Glomerular endothelial cell (primary cell): ENCODE measurements around the gene LYZL2. TPM values are rescaled to one million over a fixed set of nuclear protein-coding genes. Genes with fewer than 3 reads are reported as not detected.
"Not testable (repeated sequence)": the region's sequence is repeated elsewhere in the genome, so short reads cannot be mapped to it uniquely, and the experiment has no call there.

Experiments used
- DNase-seq: peaks from one replicate; pipeline ENCODE4 v3.0.0-alpha.2; 2011; ENCODE audit warnings: low read depth, low spot score; ENCODE audit errors: extremely low read depth
- total RNA-seq: library from RNA; depleted of rRNA; stranded (reverse); fragments of >200 nt; gene quantifications from 2 replicates; pipeline ENCODE4 v1.2.3, GENCODE V29; 2015

LYZL2 gene
- total RNA-seq, 1 donor from 2014 or later: not detected

DNA sequence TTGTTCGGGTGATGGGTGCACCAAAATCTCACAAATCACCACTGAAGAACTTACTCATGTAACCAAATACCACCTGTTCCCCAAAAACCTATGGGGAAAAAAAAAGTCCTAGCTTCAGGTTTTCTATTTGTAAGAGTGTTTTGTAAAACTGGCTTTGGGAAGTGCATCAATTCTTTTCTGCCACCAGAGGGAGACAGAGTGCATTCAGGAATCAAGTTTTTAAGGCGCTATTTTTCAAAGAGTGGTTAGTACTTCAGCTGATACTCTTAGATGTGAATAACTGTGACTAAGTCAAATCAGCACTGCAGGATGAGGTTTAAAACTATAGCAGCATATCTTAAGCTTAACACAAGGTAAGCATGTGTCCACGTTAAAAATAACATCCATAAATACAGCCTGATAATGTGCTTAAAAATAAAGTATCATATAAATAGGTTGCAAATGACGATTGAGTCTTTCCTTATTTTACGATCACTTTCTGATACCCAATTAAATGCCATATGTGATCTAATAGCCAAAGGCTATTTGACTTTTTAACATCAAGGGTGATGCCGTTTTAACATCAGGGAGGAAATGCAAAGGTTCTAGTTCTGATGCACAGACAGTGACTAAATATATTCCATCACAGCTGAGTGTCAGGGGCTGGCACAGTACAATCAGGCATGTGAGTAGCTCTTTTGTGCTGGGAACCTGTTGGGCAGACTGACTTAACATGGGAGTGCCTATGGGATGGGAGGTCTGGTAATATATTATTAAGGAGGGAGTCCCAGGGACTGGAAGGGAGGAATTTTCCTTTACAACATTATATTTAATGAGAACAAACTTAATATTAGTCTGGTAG is 10.6 kb upstream of the LYZL2 start:
- no peak for DNase-seq

DNA sequence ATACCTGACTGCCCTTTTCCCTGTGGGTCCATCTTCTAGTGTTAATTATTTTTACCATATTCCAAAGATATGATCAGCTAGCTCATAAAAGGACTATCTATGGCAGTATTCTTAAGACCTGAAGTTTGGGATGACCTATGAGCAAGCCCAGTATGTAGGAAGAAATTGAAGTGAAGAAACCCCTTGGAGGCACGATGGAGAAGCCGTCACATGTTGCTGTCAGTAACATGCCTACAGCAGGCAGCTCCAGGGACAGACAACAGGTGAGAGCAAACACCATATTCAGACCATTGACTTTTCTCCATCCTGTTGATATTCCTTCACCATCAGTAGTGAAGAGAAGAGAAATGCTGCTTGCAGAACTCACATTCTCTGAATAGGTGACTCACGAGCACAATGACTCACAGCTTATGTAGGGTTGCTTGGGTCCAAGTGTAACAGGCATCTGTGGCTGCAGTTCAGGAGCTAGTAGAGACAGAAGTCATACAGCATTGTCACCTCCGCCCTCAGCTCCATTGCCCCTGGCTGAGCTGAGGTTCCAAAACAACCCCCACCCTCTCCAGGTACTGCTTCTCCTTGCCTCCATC is 8.4 kb upstream of the LYZL2 start:
- no peak for DNase-seq

DNA sequence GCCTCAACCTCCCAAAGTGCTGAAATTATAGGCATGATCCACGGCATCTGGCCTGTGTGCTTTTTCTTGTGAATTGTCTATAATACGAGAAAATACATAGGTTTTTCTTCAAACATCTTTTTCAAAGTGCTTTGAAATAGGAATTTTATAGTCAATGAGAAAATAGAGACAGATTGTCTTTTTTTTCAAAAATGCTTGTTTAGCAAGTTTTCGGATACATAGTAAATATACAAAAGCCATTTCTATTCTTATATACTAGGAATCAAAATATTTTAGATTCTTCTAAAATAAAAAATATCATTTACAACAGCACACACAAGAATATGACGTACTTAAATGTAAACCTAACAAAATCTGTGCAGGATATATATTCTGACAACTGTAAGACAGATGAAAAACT is 1.6 kb upstream of the LYZL2 start:
- DNase-seq: no peak

GRCh38 chr10:30630571-30630970 is 1.0 kb upstream of the LYZL2 start:
- DNase-seq: no peak

- not testable (repeated sequence) for DNase-seq
Observed at GRCh38 chr10:30628576-30628975, 977 bp downstream of the LYZL2 start.

- not testable (repeated sequence) for DNase-seq
Observed at GRCh38 chr10:30626837-30627236, 2.7 kb downstream of the LYZL2 start.

- not testable (repeated sequence) for DNase-seq
Observed at GRCh38 chr10:30626196-30626595, 3.4 kb downstream of the LYZL2 start.

GRCh38 chr10:30625080-30625479 is 4.5 kb downstream of the LYZL2 start:
- DNase-seq: no peak

DNA sequence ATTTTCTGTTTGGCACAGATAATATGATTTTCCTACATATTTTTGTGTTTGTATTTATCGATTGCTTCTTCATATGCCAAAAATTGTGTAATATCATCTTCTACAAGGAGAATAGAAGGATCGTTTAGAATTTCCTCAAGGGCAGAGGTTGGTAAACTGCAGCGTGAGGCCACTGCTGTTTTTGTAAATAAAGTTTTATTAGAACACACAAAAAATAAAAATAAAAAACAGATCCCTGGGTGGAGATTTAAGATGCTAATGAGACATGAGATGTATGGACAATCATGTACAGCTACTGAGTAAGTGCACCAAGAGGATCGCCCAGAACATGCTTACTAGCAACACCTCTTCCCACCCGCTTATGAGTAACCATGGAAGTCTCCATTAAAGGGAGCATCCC is 9.6 kb downstream of the LYZL2 start:
- no peak for DNase-seq

DNA sequence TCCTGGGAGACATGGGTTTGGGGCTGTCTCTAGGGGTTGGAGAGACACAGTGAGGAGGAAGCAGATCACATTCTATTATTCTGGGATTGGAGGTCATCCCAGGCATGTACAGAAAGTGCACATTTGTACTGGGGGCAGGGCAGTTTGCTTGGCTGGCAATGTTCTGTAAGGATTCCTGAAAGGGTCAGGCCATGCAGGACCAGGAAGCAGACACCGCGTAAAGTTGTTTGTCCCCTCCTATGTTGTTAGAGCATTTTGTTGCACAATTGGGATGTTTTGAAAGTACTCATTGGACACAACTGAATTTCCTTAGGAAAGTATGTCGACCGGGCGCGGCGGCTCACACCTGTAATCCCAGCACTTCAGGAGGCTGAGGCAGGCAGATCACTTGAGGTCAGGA is 12.5 kb downstream of the LYZL2 start:
- no peak for DNase-seq

- not testable (repeated sequence) for DNase-seq
Observed at GRCh38 chr10:30611041-30611440, 18.5 kb downstream of the LYZL2 start.

- no peak for DNase-seq
Observed at GRCh38 chr10:30607814-30608213, 21.7 kb downstream of the LYZL2 start.

DNA sequence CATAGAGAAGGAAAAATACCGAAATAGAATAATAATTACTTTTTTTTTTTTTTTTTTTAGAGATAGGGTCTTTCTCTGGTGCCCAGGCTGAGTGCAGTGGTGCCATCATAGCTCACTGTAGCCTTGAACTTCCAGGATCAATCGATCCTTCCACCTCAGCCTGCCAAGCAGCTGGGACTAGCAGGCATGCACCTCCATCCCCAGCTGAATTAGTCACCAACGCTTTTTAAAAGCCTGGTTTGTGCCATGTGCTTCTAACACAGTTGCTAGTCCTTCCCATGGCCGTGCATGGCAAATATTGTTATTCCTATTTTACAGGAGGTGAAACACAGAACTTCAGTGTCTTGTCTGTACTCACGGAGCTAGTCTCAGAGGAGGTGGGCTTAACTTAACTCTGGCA is 23.2 kb downstream of the LYZL2 start:
- no peak for DNase-seq

DNA sequence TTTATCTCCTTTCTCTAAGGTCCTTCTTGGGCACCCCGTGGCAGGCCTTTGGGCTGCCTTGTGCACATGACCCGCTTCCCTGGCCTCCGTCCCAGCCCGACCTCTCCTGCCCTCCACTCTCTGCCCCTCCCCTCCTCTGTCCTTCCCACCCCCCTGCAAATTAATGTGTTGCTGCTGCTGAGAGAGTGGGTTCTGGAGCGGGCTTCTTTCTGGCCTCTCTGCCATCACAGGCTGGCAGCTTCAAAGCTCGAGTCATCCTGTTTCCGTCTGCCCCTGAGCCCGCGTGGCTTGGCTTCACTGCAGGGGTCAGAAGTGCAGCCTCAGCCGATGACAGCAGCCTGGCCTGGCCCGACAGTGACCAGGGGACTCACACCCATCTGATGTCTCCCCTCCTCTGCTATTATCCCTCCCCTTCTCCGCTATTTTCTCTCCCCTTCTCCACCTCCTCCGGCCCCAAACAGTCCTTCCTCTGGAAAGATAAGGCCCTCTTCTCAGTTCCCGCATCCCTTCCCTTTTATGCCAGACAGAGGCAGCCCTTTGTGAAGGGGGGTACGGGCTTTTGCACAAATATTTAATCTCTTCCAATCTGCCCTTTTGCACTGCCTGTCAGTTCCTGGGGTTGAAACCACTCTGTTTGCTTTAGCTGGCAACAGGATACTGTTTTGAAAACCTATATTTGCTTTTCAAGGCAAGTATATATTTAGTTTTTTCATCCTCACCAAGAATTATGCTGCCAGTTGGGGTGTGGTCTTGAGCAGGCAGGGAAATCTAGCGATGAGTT is 24.0 kb downstream of the LYZL2 start:
- not testable (repeated sequence) for DNase-seq

GRCh38 chr10:30603589-30603988 is 26.0 kb downstream of the LYZL2 start:
- DNase-seq: no peak

DNA sequence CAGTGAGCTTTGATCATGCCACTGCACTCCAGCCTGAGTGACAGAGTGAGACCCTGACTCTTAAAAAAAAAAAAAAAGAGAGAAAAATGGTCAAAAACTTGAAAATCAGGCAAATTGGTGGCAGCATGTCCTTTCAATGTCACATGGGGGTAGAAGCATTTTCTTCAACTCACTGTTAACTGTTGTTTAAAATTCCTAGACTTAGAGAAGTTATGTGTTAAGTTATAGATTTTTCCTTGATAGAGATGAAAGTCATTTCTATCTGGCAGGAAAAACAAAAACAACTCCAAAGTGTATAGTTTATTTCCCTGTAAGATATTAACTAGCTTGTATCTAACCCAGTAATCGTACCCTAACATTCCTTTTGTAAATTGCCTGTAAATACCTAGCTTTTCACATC is 26.8 kb downstream of the LYZL2 start:
- DNase-seq: no peak

DNA sequence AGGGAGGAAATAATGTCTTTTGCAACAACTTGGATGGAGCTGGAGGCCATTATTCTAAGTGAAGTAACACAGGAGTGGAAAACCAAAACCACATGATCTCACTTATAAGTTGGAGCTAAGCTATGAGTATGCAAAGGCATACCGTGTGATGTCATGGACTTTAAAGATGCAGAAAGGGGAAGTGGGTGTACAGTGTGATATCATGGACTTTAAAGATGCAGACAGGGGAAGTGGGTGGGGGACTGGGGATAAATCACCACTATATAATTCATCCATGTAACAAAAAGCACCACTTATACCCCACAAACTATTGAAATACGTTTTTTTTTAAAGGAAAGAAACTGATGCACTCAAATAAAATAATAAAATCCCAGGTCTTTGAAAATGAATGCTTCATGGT is 29.5 kb downstream of the LYZL2 start:
- DNase-seq: no peak

DNA sequence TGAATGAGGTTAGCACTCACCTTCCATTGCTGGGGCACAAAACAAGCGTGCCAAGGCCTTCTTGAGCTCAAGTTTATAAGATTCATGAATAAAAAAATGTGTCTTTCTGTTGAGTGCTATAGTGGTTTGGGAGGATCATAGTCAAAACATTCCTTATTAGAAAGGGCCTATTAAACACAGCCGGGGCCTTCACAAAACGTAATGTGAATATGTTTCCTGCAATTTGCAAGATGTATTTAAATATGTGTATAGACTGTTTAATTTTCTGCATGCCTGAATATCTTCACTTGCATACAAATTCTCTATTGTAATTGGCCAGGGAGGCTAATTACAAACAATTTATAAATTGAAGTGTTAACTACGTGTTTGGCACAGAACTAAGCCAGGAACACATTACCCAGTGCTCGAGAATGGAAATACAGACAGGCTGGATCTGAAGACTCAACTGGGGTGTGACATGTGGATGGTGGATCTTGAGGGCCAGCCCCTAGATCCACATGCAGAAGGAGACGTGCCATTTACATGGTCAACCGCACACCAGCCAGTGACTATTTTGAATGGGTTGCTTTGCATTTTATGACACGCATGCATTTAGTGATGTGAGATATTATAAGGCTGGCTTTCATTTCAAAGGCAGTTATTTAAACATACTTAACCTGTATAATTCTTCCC is 31.3 kb downstream of the LYZL2 start:
- DNase-seq: no peak

DNA sequence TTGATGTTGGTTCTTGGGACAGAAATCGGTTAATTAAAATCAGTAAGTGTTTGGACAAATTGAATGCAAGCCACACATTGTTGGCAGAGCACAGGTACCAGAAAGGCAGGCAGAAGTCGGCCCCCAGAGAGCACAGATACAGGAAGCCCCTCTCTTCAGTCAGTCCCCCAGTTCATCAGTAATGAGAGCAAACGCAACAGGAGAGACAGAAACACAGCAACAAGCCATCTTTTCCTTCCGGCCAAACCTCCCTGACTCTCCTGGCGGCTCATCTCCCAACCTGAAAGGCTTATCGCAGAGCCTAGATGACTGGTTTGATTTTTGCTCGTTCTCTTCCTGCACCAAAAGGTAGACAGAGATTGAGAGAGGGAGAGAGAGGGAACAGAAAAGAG is 32.1 kb downstream of the LYZL2 start:
- not testable (repeated sequence) for DNase-seq

DNA sequence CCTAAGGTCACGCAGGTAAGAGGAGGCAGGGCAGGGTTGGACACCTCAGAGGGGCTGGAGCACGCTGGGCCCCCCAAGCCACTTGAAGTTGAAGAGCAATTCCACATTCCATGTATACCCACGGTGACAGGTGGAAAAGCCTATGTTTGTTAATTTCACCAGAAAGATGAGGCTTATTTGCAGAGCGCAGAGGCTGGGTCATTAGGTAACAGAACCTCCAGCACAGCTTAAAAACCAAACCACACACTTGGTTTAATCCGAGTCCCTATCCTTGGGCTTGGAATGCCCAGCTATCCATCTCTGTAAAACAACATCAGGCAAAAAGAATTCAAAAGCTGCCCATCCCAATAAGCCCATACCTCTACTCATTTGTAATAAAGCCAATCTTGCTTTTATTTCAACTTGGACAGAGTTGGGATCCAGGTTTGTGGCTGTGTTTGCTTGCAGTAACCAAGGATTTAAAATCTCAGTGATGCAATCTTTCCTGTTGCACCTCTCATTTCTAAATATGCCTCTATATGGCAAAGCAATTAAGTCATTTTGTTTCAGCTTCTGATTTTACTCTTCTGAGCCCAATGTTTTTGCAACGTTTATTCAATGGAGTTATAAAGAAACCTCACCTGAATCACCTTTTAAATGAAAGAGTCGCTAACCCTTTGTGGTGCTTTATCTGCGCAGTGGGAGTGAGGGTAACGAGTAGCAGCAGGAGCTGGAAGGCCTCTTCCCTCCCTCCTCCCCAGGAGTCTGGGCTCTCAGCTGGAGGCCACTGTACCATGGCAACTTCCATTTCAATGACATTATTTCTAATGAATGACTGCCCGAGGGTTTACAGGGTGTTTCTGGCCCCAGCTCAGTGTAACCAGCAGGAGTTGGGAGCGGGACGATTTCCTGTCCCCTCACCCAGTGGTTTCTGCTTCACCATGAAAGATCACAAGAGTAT is 32.8 kb downstream of the LYZL2 start:
- DNase-seq: not testable (repeated sequence)
